ENCODE measurements around the gene MDH2.
"Not testable (repeated sequence)": the region's sequence is repeated elsewhere in the genome, so short reads cannot be mapped to it uniquely, and the experiment has no call there.

Gene MDH2, protein sequence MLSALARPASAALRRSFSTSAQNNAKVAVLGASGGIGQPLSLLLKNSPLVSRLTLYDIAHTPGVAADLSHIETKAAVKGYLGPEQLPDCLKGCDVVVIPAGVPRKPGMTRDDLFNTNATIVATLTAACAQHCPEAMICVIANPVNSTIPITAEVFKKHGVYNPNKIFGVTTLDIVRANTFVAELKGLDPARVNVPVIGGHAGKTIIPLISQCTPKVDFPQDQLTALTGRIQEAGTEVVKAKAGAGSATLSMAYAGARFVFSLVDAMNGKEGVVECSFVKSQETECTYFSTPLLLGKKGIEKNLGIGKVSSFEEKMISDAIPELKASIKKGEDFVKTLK

GRCh38 chr7:76047811-76048667 is at the start of gene MDH2, which contains the start of gene STYXL1:
Gene MDH2 (plus strand): TSS chr7:76048106. CDS start chr7:76048161, 55 bp downstream.
Gene STYXL1 (minus strand): TSS chr7:76048000. CDS start chr7:76030523, 17,477 bp downstream.
- H3K27me3 ChIP-seq (ENCODE audit: control insufficient read depth in 2 of 2, insufficient read depth in 2 of 2, low read length in 2 of 2), result no peaks in the 10 kb centered on the region
- peak within 1 kb of the TSS; percentile 90 to 93 for H3K27ac ChIP-seq (ENCODE audit: low read depth in 2 of 2, low read length in 2 of 2)
- H3K9me3 ChIP-seq (ENCODE audit: control insufficient read depth in 2 of 2, low read length in 2 of 2), result no peaks in the 10 kb centered on the region
- H3K4me1 ChIP-seq (ENCODE audit: control insufficient read depth in 2 of 2, insufficient read depth in 2 of 2, low read length in 2 of 2), result peaks cover 9 to 12% of the 10 kb centered on the region in 2 donors
- peaks cover 3 to 5% of the 10 kb centered on the region in 2 donors for H3K36me3 ChIP-seq (ENCODE audit: control insufficient read depth in 2 of 2, insufficient read depth in 2 of 2, low read length in 2 of 2)
- H3K4me3 ChIP-seq (ENCODE audit: low read length in 2 of 2), result peak within 1 kb of the TSS; percentile 95 to 100
- peak within 1 kb of the TSS; percentile 84 to 96 for H3K9ac ChIP-seq (ENCODE audit: low read depth in 1 of 2, low read length in 2 of 2)

- H3K27me3 ChIP-seq (ENCODE audit: control insufficient read depth in 2 of 2, insufficient read depth in 2 of 2, low read length in 2 of 2), result no peaks in the 10 kb centered on the region
- H3K36me3 ChIP-seq (ENCODE audit: control insufficient read depth in 2 of 2, insufficient read depth in 2 of 2, low read length in 2 of 2), result peaks cover 23 to 31% of the 10 kb centered on the region in 2 donors
- H3K9ac ChIP-seq (ENCODE audit: low read depth in 1 of 2, low read length in 2 of 2), result no peak overlapping the region
- no peak overlapping the region for H3K27ac ChIP-seq (ENCODE audit: low read depth in 2 of 2, low read length in 2 of 2)
- no peaks in the 10 kb centered on the region for H3K4me1 ChIP-seq (ENCODE audit: control insufficient read depth in 2 of 2, insufficient read depth in 2 of 2, low read length in 2 of 2)
- no peaks in the 10 kb centered on the region for H3K9me3 ChIP-seq (ENCODE audit: control insufficient read depth in 2 of 2, low read length in 2 of 2)
- H3K4me3 ChIP-seq (ENCODE audit: low read length in 2 of 2), result no peak overlapping the region
Observed at GRCh38 chr7:76000566-76000965, 47.3 kb upstream of the MDH2 start.

- H3K9ac ChIP-seq (ENCODE audit: low read depth in 1 of 2, low read length in 2 of 2), result no peak overlapping the region
- peaks cover 17 to 26% of the 10 kb centered on the region in 2 donors for H3K36me3 ChIP-seq (ENCODE audit: control insufficient read depth in 2 of 2, insufficient read depth in 2 of 2, low read length in 2 of 2)
- H3K9me3 ChIP-seq (ENCODE audit: control insufficient read depth in 2 of 2, low read length in 2 of 2), result no peaks in the 10 kb centered on the region
- no peaks in the 10 kb centered on the region for H3K27me3 ChIP-seq (ENCODE audit: control insufficient read depth in 2 of 2, insufficient read depth in 2 of 2, low read length in 2 of 2)
- no peak overlapping the region for H3K27ac ChIP-seq (ENCODE audit: low read depth in 2 of 2, low read length in 2 of 2)
- no peak overlapping the region for H3K4me3 ChIP-seq (ENCODE audit: low read length in 2 of 2)
- H3K4me1 ChIP-seq (ENCODE audit: control insufficient read depth in 2 of 2, insufficient read depth in 2 of 2, low read length in 2 of 2), result no peaks in the 10 kb centered on the region
Observed at GRCh38 chr7:76002139-76002538, 45.8 kb upstream of the MDH2 start.

DNA sequence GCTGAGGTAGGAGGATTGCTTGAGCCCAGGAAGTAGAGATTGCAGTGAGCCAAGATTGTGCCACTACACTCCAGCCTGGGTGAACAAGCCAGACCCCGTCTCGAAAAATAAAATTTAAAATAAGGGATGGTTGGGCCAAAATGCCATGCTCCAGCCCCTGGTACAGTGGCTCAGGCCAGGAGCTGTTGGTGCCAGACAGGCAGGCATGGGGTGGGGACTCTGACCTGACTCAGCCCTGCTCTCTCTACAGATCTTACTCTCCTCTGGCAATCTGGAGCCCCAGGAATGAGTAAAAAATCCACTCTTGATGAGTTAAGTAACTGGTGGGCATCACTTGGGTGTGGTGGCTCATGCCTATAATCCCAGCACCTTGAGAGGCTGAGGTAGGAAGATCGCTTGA is 45.1 kb upstream of the MDH2 start:
- Histone ChIP-seq H3K27ac (ENCODE audit: low read depth in 2 of 2, low read length in 2 of 2) (no peak overlapping the region), H3K27me3 (ENCODE audit: control insufficient read depth in 2 of 2, insufficient read depth in 2 of 2, low read length in 2 of 2) (no peaks in the 10 kb centered on the region), H3K9ac (ENCODE audit: low read depth in 1 of 2, low read length in 2 of 2) (no peak overlapping the region), H3K36me3 (ENCODE audit: control insufficient read depth in 2 of 2, insufficient read depth in 2 of 2, low read length in 2 of 2) (peaks cover 17 to 26% of the 10 kb centered on the region in 2 donors), H3K9me3 (ENCODE audit: control insufficient read depth in 2 of 2, low read length in 2 of 2) (no peaks in the 10 kb centered on the region), H3K4me3 (ENCODE audit: low read length in 2 of 2) (no peak overlapping the region), H3K4me1 (ENCODE audit: control insufficient read depth in 2 of 2, insufficient read depth in 2 of 2, low read length in 2 of 2) (no peaks in the 10 kb centered on the region)

DNA sequence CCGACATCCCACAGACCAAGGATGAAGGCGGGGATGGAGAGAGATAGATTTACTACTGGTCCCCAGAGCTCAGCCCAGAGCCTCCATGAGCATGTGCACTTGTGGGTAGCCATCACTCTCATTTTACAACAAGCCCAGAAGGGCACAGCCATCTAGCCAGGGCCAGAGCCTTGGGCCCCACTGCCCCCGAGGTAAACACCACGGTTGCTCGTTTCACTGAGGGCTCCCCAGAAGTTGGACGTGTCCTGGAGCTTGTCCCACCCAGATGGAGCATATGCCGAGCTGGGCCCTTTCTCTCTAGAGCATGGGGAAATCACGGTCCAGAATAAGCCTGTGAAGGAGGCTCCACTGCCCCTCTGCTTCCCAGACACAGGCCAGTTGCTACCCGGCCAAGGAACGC is 44.6 kb upstream of the MDH2 start:
- Histone ChIP-seq H3K27ac (ENCODE audit: low read depth in 2 of 2, low read length in 2 of 2) (no peak overlapping the region), H3K9me3 (ENCODE audit: control insufficient read depth in 2 of 2, low read length in 2 of 2) (no peaks in the 10 kb centered on the region), H3K9ac (ENCODE audit: low read depth in 1 of 2, low read length in 2 of 2) (no peak overlapping the region), H3K4me3 (ENCODE audit: low read length in 2 of 2) (no peak overlapping the region), H3K27me3 (ENCODE audit: control insufficient read depth in 2 of 2, insufficient read depth in 2 of 2, low read length in 2 of 2) (no peaks in the 10 kb centered on the region), H3K4me1 (ENCODE audit: control insufficient read depth in 2 of 2, insufficient read depth in 2 of 2, low read length in 2 of 2) (no peaks in the 10 kb centered on the region), H3K36me3 (ENCODE audit: control insufficient read depth in 2 of 2, insufficient read depth in 2 of 2, low read length in 2 of 2) (peaks cover 17 to 26% of the 10 kb centered on the region in 2 donors)

DNA sequence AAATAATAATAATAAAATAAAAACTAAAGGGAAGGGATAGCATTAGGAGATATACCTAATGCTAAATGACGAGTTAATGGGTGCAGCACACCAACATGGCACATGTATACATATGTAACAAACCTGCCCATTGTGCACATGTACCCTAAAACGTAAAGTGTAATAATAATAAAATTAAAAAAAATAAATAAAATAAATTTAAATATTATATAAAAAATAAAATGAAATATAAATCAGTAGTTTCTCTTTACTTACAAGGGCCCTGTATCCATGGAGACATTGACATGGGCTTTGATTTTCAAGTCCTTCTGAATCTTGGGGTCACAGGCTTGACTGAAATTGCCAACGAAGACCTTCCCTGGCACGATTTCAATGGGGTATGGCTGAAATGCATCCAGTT is 42.9 kb upstream of the MDH2 start:
- H3K4me1 ChIP-seq (ENCODE audit: control insufficient read depth in 2 of 2, insufficient read depth in 2 of 2, low read length in 2 of 2); H3K4me3 ChIP-seq (ENCODE audit: low read length in 2 of 2); H3K9ac ChIP-seq (ENCODE audit: low read depth in 1 of 2, low read length in 2 of 2); H3K27me3 ChIP-seq (ENCODE audit: control insufficient read depth in 2 of 2, insufficient read depth in 2 of 2, low read length in 2 of 2); H3K27ac ChIP-seq (ENCODE audit: low read depth in 2 of 2, low read length in 2 of 2); H3K9me3 ChIP-seq (ENCODE audit: control insufficient read depth in 2 of 2, low read length in 2 of 2): not testable (repeated sequence)
- H3K36me3 ChIP-seq (ENCODE audit: control insufficient read depth in 2 of 2, insufficient read depth in 2 of 2, low read length in 2 of 2), result peaks cover 17 to 26% of the 10 kb centered on the region in 2 donors

DNA sequence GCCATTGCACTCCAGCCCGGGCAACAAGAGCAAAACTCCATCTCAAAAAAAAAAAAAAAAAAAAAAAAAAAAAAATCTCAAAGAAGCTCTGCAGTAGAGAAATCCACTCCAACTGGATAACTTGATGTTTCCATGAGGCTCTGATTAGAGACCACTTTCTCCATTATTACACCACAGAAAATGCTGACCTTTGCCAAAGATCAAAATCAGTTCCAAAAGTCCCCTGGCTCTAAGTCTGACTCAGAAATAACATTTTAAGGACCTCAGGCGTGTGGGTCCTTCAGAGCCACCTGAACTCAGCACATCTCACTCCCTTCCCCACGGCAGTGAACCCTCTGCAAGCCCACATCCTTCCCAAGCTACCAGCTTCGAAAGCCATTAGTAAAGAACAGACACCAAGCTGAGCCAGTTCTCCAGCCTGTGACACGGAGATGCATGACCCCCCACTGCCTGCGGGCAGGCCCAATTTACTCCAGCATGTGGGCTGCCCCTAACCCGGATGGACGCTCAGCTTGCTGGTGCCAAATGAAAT is 39.7 kb upstream of the MDH2 start:
- Histone ChIP-seq H3K27me3 (ENCODE audit: control insufficient read depth in 2 of 2, insufficient read depth in 2 of 2, low read length in 2 of 2) (no peaks in the 10 kb centered on the region), H3K36me3 (ENCODE audit: control insufficient read depth in 2 of 2, insufficient read depth in 2 of 2, low read length in 2 of 2) (peaks cover 11 to 19% of the 10 kb centered on the region in 2 donors), H3K27ac (ENCODE audit: low read depth in 2 of 2, low read length in 2 of 2) (no peak overlapping the region)

GRCh38 chr7:76009672-76010600 is 38.0 kb upstream of the MDH2 start:
- no peak overlapping the region for H3K4me3 ChIP-seq (ENCODE audit: low read length in 2 of 2)
- H3K27ac ChIP-seq (ENCODE audit: low read depth in 2 of 2, low read length in 2 of 2), result no peak overlapping the region
- H3K27me3 ChIP-seq (ENCODE audit: control insufficient read depth in 2 of 2, insufficient read depth in 2 of 2, low read length in 2 of 2), result no peaks in the 10 kb centered on the region
- H3K9me3 ChIP-seq (ENCODE audit: control insufficient read depth in 2 of 2, low read length in 2 of 2), result no peaks in the 10 kb centered on the region
- H3K36me3 ChIP-seq (ENCODE audit: control insufficient read depth in 2 of 2, insufficient read depth in 2 of 2, low read length in 2 of 2), result peaks cover 7 to 13% of the 10 kb centered on the region in 2 donors
- no peak overlapping the region for H3K9ac ChIP-seq (ENCODE audit: low read depth in 1 of 2, low read length in 2 of 2)
- no peaks in the 10 kb centered on the region for H3K4me1 ChIP-seq (ENCODE audit: control insufficient read depth in 2 of 2, insufficient read depth in 2 of 2, low read length in 2 of 2)

More for the DNA sequence above, 39.7 kb upstream of the MDH2 start:
- H3K4me3 ChIP-seq (ENCODE audit: low read length in 2 of 2), result no peak overlapping the region
- H3K4me1 ChIP-seq (ENCODE audit: control insufficient read depth in 2 of 2, insufficient read depth in 2 of 2, low read length in 2 of 2), result no peaks in the 10 kb centered on the region
- no peaks in the 10 kb centered on the region for H3K9me3 ChIP-seq (ENCODE audit: control insufficient read depth in 2 of 2, low read length in 2 of 2)
- H3K9ac ChIP-seq (ENCODE audit: low read depth in 1 of 2, low read length in 2 of 2), result no peak overlapping the region

GRCh38 chr7:76011442-76011861 is 36.5 kb upstream of the MDH2 start:
- no peak overlapping the region for H3K27ac ChIP-seq (ENCODE audit: low read depth in 2 of 2, low read length in 2 of 2)
- no peaks in the 10 kb centered on the region for H3K4me1 ChIP-seq (ENCODE audit: control insufficient read depth in 2 of 2, insufficient read depth in 2 of 2, low read length in 2 of 2)
- H3K9me3 ChIP-seq (ENCODE audit: control insufficient read depth in 2 of 2, low read length in 2 of 2), result no peaks in the 10 kb centered on the region
- no peak overlapping the region for H3K4me3 ChIP-seq (ENCODE audit: low read length in 2 of 2)
- no peak overlapping the region for H3K9ac ChIP-seq (ENCODE audit: low read depth in 1 of 2, low read length in 2 of 2)
- no peaks in the 10 kb centered on the region for H3K27me3 ChIP-seq (ENCODE audit: control insufficient read depth in 2 of 2, insufficient read depth in 2 of 2, low read length in 2 of 2)
- peaks cover 2 to 12% of the 10 kb centered on the region in 2 donors for H3K36me3 ChIP-seq (ENCODE audit: control insufficient read depth in 2 of 2, insufficient read depth in 2 of 2, low read length in 2 of 2)
